GM12892 (cell line): ENCODE measurements around the gene LBH.

Experiments
- POLR2A ChIP-seq: IDR thresholded peaks from 2 replicates; pipeline ENCODE4 v1.6.1; 2011; ENCODE audit warnings: low read depth, low read length, control low read depth
- POLR2AphosphoS5 ChIP-seq: IDR thresholded peaks from 2 replicates; pipeline ENCODE4 v1.6.1; 2011; ENCODE audit warnings: low read depth, low read length, control low read depth
- TAF1 ChIP-seq: IDR thresholded peaks from 2 replicates; pipeline ENCODE4 v1.6.1; 2011; ENCODE audit warnings: low read depth, mild to moderate bottlenecking, control low read depth, low read length, borderline replicate concordance

DNA sequence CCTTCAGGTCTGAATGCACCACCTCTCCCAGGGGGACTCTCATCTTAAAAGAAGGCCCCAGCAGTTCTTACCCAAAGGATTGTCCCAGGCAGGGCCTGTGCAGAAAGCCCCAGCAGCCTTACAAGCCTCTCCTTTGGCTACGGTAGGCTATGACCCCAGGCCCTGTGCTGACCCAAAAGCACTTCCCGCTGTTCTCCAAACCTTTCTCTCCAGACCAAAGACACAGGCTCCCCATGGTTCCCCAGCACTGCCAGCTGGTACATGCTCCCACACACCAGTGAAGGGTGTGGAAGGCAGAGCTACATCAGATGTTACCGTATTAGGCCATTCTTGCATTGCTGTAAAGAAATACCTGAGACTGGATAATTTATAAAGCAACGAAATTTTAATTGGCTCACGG is 35.4 kb downstream of the LBH start:
- TF ChIP-seq POLR2AphosphoS5 (no peak), POLR2A (no peak), TAF1 (no peak)
